ENCODE measurements around the gene SLC35E1. TPM values are rescaled to one million over a fixed set of nuclear protein-coding genes. Genes with fewer than 3 reads are reported as not detected.

The SLC35E1 gene
- total RNA-seq, result 10 to 100 TPM; 20.4 to 44.0 (median 24.0) TPM
- 10 to 100 TPM; 21.2 to 33.9 TPM for polyA plus RNA-seq
- long read RNA-seq, donor 1, full-length matches to known transcripts, result 17 of 26 reads
- long read RNA-seq, donor 1, partial matches to known transcripts, result 0 of 26 reads
- long read RNA-seq, donor 1, other reads (novel, unspliced or antisense), result 9 of 26 reads
- long read RNA-seq, donor 2, full-length matches to known transcripts, result 22 of 45 reads
- long read RNA-seq, donor 2, partial matches to known transcripts, result 10 of 45 reads
- long read RNA-seq, donor 2, other reads (novel, unspliced or antisense), result 13 of 45 reads
- long read RNA-seq, donor 3, full-length matches to known transcripts, result 11 of 19 reads
- long read RNA-seq, donor 3, partial matches to known transcripts, result 3 of 19 reads
- long read RNA-seq, donor 3, other reads (novel, unspliced or antisense), result 5 of 19 reads

GRCh38 chr19:16572332-16573211 lies at the start of gene SLC35E1:
Gene SLC35E1 (minus strand): TSS chr19:16572415. CDS start chr19:16572364, 51 bp downstream.
- DNase-seq (peak; percentile 94 to 98 (median 97)), ATAC-seq (peak; percentile 96 to 99 (median 98))
- intact Hi-C loops (cut with DNase I), result loop anchor here in 7 of 10 donors (1.0 to 5.0 kb wide), 5 partner anchors 30 to 320 kb away; partner anchors contain the start of genes MED26 (in 5 of the 7), CHERP (in 1 of the 7) and SMIM7 (in 1 of the 7)
- WGBS, 4 donors, result 0% methylated on average over 20 to 83 of the region's 83 CpGs
- peak within 1 kb of the TSS; percentile 35 to 93 (median 86) for H3K27ac ChIP-seq
- H3K36me3 ChIP-seq, result peaks cover 0 to 67% (median 35%) of the 10 kb centered on the region in 9 donors
- H3K27me3 ChIP-seq, result no peaks in the 10 kb centered on the region
- H3K9me3 ChIP-seq, result no peaks in the 10 kb centered on the region
- TF ChIP-seq POLR2A (IDR thresholded peaks at IDR 0.05) (peak in 1 of 2 donors; percentile 70), CTCF (IDR thresholded peaks at IDR 0.05) (no peak)
- peaks cover 7 to 54% (median 27%) of the 10 kb centered on the region in 12 donors for H3K4me1 ChIP-seq
- peak within 1 kb of the TSS; percentile 69 to 98 (median 85) for H3K4me3 ChIP-seq

GRCh38 chr19:16621165-16621800 lies 49.1 kb upstream of the SLC35E1 start:
- H3K4me1 ChIP-seq, result peaks cover 0 to 96% (median 47%) of the 10 kb centered on the region in 12 donors
- 56 to 78% (median 73%) methylated on average over 4 to 7 of the region's 7 CpGs for WGBS, 4 donors

GRCh38 chr19:16620584-16620983 lies 48.4 kb upstream of the SLC35E1 start:
- ATAC-seq (no peak), DNase-seq (no peak)
- H3K36me3 ChIP-seq, result peaks cover 0 to 31% (median 9%) of the 10 kb centered on the region in 9 donors
- no peaks in the 10 kb centered on the region for H3K9me3 ChIP-seq
- peaks cover 0 to 94% (median 44%) of the 10 kb centered on the region in 12 donors for H3K4me1 ChIP-seq
- 73 to 78% (median 76%) methylated on average over 3 of the region's 3 CpGs for WGBS, 4 donors
- TF ChIP-seq CTCF (IDR thresholded peaks at IDR 0.05) (no peak), POLR2A (IDR thresholded peaks at IDR 0.05) (no peak)
- no peak overlapping the region for H3K4me3 ChIP-seq
- no peaks in the 10 kb centered on the region for H3K27me3 ChIP-seq
- intact Hi-C loops (cut with DNase I), result loop anchor here in 3 of 10 donors (5.0 kb wide), 3 partner anchors 33 to 43 kb away; no protein-coding TSS in a partner anchor
- no peak overlapping the region for H3K27ac ChIP-seq

More at GRCh38 chr19:16621165-16621800, 49.1 kb upstream of the SLC35E1 start:
- Histone ChIP-seq H3K9me3 (no peaks in the 10 kb centered on the region), H3K4me3 (no peak overlapping the region), H3K27ac (no peak overlapping the region), H3K36me3 (peaks cover 0 to 31% (median 9%) of the 10 kb centered on the region in 9 donors), H3K27me3 (no peaks in the 10 kb centered on the region)
- ATAC-seq, result no peak
- intact Hi-C loops (cut with DNase I), result loop anchor here in 3 of 10 donors (5.0 kb wide), 3 partner anchors 34 to 44 kb away; no protein-coding TSS in a partner anchor
- no peak for DNase-seq
- TF ChIP-seq POLR2A (IDR thresholded peaks at IDR 0.05) (no peak), CTCF (IDR thresholded peaks at IDR 0.05) (no peak)

Measured in heart left ventricle (tissue), 16 donors.